T-helper 9 cell (primary cell): ENCODE results near the gene SLC38A2.

ENCODE experiments used
- DNase-seq: peaks from one replicate; pipeline ENCODE4 v3.0.0-alpha.2; 2020

SLC38A2 gene

DNA sequence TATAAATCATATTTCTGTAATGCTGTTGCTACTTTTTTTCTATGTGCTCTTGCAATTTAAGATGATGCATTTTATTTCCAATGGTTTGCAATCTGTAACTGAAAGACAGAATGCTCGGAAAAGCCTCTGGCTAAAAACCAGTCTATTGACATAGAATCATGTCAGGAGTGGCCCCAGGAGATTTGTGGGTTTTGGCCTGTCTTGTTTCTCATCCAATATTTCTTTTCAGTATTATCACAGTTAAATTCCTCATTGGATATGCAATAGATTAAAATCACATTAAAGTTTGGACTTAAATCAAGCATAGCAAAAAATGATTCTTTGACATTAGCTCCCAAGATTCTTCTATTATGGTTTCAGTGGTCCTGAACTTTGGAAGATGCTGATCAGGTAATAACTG, 19.1 kb upstream of the SLC38A2 start:
- DNase-seq: no peak

DNA sequence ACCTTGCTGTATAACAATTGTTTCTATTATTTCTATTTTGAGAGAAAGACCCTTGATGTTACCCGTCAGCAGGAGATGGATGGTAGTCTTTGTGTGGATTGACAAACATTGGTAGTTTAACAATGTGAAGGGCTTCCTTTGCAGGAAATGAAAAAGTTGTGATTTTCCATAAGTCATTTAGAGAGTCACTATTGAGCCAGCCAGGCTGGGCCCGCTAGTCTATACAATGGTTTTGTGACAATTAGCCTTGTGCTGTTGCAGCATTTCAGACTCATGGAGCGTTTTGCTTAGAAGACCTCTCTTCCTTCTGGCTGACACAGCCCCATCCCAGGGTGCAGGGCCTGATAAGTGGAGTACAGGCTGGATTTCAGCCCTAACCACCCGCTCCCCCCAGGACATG, 18.3 kb upstream of the SLC38A2 start:
- no peak for DNase-seq

DNA sequence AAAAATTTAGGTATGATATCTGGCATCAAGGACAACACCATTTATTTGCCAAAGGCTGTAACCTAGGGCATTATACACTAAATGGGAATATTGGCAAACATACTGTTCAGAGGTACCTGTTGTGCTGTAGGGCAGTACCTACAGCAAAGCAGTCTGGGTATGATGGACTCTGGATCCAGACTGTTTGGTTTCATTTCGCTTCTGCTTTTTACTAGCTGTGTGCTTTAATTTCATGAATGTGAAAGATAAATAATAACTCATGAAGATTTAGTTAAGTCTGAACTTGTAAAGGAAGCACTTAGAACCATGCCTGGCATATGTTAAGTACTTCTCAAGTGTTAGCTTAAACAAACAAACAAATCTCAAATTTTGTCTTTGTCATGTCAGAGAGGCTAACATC, 17.7 kb upstream of the SLC38A2 start:
- no peak for DNase-seq

DNA sequence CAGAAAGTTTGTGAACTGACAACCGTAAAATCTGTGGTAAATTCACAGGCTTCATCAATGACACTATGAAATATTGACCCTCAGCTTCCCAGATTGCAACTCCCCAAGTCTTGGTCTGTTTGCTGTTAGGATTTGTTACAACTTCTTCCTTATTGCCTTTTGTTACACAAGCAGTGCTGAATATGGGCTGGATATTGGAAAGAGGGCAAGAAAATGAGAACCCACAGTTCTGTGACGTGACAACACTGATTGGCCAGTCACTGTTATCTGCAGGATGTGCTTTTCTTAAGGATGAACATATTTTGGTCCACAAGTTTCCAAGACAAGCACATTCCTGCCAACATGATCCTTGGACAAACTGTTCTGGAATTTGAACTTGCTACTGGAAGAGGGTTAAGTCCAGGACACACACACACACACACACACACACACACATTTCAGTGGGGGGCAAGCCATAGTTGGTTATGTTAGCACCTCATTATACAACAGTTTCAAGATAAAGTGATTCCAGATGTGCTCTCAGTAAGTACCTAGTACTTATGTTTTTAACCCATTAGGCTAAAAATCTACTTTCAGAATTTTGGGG, 16.6 kb upstream of the SLC38A2 start:
- DNase-seq: no peak

DNA sequence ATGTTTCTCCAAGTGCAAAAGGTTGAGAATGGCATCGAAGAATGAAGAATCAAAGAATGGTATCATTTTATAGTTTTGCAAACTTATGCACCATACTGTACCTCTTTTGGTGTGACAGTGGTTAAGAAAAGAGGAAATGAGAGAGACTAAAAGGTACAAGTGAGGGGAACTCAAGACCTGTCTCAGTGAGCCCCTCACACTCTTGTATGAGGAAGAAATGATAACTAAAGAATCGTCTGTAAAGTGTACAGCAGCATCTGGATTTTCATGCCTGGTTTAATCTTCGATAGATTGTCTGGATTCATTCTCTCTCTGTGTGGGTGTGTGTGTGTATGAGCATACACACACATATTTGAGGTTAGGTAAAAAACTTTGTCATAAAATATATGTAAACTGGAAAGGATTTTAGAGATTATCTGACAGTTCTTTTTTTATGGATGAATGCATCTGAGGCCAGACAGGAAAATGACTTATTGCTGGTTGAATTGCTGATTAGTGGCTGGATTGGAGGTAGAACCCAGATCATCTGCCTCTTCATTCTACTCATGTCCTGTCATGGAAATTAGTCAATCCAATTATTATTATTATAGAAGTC, 16.0 kb upstream of the SLC38A2 start:
- no peak for DNase-seq

DNA sequence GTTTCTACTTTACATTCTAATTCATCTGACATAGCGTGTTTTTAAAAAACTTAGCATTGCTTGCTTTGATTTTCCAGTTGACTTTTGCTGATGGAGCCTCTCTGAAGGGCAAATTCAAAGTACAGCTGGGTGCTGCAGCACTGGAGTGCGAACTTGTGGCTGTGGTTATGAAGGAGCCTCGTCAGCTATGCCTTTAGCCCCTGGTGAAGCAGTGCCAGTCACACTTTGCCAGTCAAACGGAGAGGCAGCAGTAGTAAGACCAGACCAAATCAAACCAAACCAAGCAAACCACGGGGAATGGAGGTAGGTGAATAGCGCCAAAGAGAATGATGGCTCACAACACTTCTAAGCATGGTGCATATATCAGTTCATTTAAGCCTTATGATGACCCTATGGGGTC, 15.1 kb upstream of the SLC38A2 start:
- DNase-seq: no peak

DNA sequence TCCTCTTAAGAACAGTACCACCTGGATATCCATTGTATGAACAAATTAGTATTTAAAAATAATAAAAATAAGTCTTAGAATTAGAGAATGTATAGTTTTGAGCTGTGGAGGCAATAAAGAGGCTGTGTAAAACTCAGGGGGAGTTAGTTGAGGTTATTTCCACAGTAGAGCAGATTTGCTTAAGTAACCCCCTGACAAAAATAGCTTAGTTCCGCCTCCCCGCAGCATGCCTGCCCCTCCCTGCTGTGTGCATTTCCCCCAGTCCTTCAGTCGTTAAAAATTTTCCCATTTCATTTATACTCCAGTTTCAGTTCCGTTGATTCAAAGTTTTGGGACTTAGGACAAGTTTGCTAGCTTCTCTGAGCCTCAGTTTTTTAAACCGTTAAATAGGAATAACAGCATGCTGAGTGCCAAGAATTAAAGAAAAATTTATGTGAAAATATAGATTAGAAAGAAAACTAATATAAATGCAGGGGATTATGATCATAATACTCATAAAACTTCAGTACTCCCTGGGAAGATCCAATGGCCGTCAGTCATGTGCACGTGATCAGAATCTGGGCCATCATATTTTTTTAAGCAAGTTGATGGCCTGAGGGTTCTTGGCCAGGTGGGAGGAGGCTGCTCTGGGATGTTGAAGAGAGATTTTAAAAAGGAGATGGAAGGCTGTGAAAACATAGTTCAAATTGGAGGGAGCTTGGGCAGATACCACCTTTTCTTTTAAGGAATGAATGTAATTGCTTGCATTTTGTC, 14.5 kb upstream of the SLC38A2 start:
- DNase-seq: no peak

DNA sequence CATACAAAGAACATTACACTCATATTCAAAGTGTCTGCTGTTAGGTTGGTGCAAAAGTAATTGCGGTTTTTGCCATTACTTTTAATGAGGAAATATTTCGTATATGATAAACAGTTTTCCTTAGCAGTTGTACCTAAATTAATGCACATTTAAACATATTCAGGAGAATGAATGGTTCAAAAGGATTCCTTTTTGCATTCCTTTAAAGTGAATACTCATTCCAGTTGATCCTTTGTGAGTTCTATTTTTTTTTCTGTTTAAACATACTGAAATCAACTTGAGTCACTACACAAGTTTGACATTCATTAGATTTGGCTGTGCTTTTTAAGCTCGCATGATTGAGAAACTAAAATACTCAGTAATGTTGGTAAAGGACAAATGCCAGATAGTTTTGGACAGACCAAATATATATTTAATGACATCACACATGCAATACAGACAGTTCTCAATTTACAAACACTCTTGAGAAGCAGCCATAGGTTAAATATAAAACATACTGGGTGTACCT, 13.8 kb upstream of the SLC38A2 start:
- DNase-seq: no peak

DNA sequence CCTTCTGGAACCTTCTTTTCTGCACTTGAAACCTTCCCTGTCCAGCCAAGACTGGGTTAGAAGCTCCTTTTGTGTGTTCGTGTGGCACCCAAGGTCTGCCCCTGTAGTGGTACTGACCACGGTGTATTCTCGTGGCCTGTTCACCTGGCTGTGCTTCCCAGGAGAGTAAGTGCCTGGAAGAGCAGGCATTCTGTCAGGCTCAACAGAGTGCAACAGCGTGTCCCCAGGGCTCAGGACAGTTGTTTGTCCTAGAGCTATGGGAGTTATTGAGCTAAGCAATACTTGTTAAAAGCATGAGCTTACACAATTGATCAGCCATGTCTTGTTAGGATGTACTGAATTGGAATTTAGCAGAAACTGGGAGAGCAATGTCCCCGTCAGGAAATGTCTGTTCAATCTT, 12.9 kb upstream of the SLC38A2 start:
- no peak for DNase-seq

DNA sequence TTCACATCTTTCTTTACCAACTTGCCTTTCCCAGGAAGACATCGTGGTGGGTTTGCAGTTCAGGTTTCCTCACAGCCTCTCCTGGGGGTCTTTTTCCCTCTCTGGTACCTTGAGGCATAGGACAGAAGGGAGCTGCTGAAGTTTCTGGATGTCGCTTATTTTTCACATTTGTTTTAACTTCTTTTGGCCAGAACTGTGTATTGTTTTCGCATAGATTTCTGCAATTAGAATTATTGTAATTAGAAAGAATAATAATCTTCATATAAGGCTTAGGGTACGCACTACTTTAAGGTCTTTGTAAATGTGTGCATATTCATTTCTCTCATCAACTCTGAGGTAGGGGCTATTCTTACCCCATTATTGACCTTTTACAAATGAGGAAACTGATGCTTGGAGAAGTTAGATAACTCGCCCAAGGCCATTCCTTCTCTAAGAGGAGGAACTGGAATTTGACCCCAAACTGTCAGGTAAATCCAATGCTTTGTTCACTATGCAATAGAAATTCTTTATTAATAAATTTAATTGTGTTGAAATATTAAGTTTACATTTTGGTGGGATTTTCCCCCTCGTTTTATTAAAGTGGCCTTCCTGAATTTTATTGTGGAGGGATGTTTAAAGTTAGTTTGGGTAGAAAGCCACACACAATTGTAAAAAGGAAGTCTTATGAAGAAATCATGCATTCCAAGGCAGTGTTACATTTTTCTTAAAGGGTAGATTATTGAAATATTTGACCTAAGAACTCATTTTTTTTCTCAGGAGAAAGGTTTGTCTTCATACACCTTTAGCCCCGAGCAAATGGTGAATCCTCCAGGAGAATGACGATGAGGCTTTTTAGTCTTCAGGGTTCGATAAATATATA, 12.1 kb upstream of the SLC38A2 start:
- no peak for DNase-seq

DNA sequence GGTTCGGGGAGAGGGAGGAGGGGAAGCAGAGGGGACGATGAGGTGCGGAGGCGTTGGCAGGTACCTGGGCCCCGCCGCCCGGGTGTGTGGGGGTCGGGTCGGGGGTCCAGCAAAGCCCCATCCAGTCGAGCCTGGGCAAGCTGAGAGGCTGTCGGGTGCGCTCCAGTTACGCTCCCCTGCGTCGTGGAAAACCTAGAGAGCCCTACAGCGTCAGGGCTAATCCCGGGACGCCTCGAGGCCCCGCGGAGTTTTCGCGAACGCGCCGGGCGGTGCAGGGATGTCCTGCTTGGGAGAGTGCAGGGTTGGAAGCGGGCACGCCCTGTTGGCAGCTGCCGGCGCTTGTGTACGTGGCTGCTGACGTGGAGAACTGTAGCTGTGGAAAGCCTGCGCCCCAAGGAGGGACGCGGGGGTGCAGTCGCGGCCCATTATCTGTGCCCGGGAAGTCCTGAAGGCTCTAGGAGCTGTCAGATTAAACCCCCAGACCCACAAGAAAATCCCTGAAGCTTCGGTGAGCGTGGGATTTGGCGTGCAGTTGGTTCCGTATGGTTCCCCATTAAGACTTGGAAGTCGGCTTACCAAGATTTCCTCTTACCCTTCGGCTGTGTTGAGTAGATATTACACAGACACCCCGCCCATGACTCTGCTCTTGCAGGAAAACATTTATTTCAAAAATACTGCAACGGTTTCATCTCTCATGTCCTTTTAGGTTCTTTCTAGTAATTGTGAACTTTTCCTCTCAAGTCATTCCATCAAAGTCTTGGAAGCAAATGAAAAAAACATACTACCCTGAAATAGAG, 11.3 kb upstream of the SLC38A2 start:
- DNase-seq: peak; percentile 68

DNA sequence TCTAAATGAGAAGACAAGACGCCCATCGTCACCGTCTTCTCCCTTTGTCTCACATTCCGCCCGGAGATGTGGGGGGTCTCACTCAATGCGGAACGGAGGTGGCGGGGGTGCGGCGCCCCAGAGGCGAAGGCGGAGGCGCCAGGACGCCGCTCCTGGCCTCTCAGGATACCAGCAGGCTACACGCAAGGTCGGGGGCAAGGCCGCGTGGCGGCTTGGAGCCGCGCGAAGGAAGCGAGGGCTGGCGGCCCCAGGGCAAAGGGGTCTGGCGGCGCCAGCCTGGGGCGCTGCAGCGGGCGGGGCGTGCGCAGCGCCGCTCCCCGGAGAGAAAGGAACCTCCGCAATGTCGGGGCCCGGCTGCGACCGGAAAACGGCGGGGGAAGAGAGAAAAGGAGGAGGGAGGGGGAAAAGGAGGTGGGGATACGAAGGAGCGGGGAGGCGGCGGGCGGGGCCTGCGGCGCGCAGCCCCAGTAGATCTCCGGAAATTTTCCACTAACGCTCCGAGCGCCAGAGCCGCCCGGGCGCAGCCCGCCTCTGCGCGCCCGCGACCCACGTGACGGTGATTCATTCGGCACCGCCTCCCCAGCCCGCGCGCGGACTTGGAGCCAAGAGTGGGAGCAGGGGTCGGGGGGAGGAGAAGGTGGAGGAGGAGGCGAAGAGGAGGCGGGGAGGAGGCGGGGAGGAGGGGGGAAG, 10.5 kb upstream of the SLC38A2 start:
- peak; percentile 90 for DNase-seq

DNA sequence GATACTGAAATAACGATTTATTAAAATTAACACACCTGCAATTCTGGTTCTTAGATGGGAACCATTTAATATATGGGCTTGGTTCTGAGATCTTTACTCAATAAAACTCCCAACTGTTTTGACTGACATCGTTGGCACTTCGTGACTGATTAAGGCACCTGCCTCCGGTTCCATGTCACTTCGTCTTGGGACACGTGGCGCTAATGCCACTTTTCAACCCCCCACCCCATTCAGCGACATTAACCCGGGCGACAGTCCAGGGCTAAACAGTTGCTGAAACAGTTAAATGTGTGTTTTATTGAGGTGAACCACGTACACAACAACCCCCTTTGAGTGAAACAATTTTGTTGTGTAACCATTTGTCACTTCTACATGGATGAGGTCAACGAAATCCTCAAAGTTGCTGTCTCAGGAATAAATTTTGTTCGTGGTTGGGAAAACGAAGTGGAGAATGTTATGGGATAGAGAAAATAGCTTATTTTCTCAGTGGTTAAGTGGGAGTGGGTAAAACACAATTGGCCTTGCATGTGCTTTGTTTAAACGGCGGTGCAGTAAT, 9.9 kb upstream of the SLC38A2 start:
- DNase-seq: no peak

DNA sequence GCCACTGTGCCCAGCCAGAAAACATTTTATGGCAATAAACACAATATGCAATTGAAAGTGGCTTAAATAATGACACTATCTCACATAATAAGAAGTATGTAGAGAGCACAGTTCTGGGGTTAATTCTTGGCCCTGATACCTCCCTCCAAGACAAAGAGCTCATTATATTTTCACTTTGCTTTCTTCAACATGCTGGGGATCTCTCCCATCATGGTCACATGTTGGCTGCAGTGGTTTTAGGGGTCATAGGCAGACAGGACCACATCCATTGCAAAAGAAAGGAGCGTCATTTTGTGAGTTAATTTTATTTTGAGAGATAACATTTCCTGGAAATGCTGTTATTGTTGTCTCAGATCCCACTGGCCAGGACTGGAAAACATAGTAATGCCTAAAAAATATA, 8.3 kb upstream of the SLC38A2 start:
- no peak for DNase-seq

DNA sequence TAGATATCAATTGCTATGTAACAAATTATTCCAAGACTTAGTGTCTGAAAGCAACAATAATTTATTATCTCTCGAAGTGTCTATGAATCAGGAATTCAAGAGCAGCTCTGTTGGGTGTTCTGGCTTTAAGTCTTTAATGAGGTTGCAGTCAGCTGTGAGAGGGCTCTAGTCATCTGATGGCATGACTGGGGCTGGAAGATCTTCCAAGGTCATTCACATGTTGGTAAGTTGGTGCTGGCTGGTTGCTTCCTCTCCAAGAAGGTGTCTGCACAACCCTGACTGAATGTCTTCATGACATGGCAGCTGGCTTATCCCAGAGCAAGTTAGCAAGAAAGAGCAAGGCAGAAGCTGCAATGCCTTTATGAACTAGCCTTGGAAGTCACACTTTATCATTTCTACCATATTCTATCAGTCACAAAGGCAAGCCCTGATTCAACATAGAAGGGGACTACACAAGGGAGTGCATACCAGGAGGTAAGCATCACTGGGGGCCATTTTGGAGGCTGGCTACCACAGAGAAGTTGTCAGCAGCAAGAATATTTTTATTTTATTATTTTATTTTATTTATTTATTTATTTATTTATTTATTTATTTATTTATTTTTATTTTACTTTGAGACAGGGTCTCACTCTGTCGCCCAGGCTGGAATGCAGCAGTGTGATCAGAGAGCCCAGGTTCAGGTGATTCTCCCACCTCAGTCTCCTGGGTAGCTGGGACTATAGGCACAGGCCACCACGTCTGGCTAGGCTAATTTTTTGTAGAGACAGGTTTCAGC, 7.6 kb upstream of the SLC38A2 start:
- no peak for DNase-seq

DNA sequence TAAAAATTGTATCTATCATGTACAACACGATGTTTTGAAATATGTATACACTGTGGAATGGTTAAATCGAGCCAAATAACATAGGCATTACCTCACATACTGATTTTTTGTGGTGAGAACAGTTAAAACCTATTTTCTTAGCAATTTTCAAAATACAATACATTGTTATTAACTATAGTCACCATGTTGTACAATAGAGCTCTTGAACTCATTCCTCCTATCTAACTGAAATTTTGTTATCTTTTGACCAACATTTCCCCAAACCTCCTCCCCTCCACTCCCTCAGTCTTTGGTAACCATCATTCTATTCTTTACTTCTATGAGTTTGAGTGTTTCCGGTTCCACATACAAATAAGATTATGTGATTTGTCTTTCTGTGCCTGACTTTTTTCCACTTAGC, 6.8 kb upstream of the SLC38A2 start:
- no peak for DNase-seq

DNA sequence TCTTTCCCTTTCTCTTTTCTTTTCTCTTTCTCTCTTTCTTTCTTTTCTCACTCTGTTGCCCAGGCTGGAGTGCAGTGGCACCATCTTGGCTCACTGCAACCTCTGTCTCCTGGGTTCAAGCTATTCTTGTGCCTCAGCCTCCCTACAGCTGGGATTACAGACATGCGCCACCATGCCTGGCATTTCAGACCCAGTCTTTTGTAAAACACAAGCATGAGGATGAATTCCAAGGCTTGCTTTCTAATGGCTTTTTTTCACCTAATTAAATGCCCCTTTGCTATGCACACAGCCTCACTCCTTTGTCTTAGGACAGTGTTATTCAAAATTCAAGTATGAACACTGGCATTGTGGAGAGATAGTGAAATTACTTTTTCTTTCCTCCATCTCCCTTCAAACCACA, 6.0 kb upstream of the SLC38A2 start:
- no peak for DNase-seq

DNA sequence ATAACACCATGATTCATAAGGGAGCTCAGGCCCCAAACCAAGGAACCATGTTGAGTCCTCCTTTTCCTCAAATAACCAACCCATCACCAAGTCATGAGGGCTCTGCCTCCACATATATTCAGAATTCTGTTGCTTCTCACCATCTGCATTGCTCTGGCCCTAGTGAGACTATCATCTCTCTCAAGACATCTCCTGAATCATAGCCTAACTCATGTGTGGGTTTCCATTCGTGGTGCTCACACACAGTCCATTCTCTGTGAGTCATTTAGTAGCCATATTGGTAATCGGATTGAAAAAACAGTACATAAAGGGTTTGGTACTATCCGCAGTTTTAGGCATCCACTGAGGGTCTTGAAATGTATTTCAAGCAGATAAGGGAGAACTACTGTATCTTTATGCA, 5.1 kb upstream of the SLC38A2 start:
- no peak for DNase-seq

DNA sequence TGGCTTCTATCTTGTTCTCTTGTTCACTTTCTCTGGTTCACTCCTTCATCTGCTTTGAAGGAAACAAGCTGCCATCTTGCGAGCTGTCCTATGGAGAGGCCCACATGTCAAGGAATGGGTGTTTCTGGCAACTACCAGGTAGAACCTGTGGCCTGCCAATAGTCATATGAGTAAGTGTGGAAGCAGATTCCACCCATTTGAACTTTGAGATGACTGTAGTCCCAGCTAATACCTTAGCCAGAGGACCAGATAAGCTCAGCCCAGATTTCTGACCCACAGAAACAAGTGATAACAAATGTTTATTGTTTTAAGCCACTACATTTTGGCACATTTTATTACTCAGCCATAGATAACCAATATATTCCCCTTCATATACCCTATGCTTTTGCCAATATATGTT, 4.0 kb upstream of the SLC38A2 start:
- DNase-seq: no peak

DNA sequence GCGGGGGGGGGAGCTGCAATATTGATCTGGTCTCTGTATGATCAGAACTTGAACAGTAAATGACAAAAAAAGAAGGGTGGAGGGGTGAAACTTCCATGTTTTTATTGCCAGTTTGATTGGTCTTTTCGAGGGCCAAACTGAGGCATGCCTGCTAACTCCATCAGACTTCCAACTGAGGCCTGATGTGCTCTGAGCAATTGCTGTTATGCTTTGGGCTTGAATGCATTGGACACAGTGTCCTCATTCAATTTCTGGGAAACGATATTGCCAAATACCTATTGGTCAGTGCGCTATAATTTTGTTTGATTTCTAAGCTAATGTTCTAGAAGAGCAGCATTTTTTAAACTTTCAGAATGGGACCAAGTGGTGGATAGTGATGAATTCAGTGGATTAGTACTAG, 2.1 kb upstream of the SLC38A2 start:
- no peak for DNase-seq

DNA sequence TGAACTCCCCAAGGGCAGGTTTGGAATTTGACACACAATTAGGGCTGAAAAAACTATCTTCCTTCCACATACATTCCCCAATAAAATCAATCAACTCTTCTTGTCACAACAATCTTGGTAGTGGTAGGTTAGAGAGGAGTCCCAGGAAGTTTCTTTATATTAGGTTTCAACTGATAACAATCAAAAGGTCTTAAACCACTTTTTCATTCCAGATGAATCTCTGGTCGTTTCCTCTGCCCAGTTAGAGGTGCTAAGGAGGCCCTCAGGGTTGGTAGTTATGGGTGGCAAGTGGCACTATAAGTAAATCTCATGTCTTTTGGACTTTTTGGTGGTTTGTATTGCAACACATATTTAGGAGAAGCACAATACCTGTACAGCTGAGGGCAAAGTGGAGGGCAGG, 1.7 kb upstream of the SLC38A2 start:
- no peak for DNase-seq
